Spleen (tissue), 11 donors: Measurements from ENCODE around the gene CHAF1B. TPM values are rescaled to one million over a fixed set of nuclear protein-coding genes. Genes with fewer than 3 reads are reported as not detected.
A peak's percentile ranks its signal among the peaks of the same experiment; 100 is the strongest.

ENCODE experiments used
- DNase-seq: peaks from one replicate; pipeline ENCODE4 v3.0.0-alpha.2; 2020
- H3K27ac ChIP-seq, 8 donors: fragments of 200-600 bp; sonication (generic) in 7 of 8; 1 replicate in 4 of 8; 2 replicates in 4 of 8; pipeline versions ENCODE4 v1.5.0 to v1.8.0; 2016 to 2021; ENCODE audit warnings: inconsistent platforms in 4 of 8, mild to moderate bottlenecking in 4 of 8, moderate library complexity in 1 of 8
- H3K27me3 ChIP-seq, 7 donors: fragments of 200-600 bp; sonication (generic) in 6 of 7; replicated peaks in 1 of 7; 1 replicate in 4 of 7; 2 replicates in 3 of 7; pipeline versions ENCODE4 v1.5.0 to v1.8.0; 2016 to 2021; ENCODE audit warnings: inconsistent platforms in 3 of 7, mild to moderate bottlenecking in 1 of 7
- H3K36me3 ChIP-seq, 6 donors: fragments of 200-600 bp; sonication (generic) in 5 of 6; 1 replicate in 4 of 6; 2 replicates in 2 of 6; pipeline versions ENCODE4 v1.5.0 to v1.8.0; 2016 to 2021; ENCODE audit warnings: inconsistent platforms in 2 of 6
- H3K4me1 ChIP-seq, 6 donors: fragments of 200-600 bp; sonication (generic) in 5 of 6; 1 replicate in 3 of 6; 2 replicates in 3 of 6; pipeline versions ENCODE4 v1.5.0 to v1.8.0; 2016 to 2021; ENCODE audit warnings: inconsistent platforms in 3 of 6
- H3K4me3 ChIP-seq, 8 donors: fragments of 200-600 bp; sonication (generic) in 7 of 8; 1 replicate in 4 of 8; 2 replicates in 4 of 8; pipeline versions ENCODE4 v1.5.0 to v1.8.0; 2016 to 2021; ENCODE audit warnings: inconsistent platforms in 4 of 8, mild to moderate bottlenecking in 4 of 8, moderate library complexity in 2 of 8
- H3K9me3 ChIP-seq, 8 donors: fragments of 200-600 bp; sonication (generic) in 7 of 8; 1 replicate in 4 of 8; 2 replicates in 4 of 8; pipeline versions ENCODE4 v1.5.0 to v1.8.0; 2016 to 2021; ENCODE audit warnings: inconsistent platforms in 4 of 8
- POLR2A ChIP-seq, 3 donors: fragments of 450-650 bp; IDR thresholded peaks; one replicate each; pipeline ENCODE4 v1.5.1; 2017; ENCODE audit warnings: antibody characterized with exemption in 3 of 3, mild to moderate bottlenecking in 1 of 3
- POLR2AphosphoS5 ChIP-seq, 3 donors: sonication (generic); formaldehyde crosslinking; IDR thresholded peaks; one replicate each; pipeline ENCODE4 v1.5.1; 2017; ENCODE audit warnings: antibody characterized with exemption in 3 of 3
- WGBS, 5 donors: extraction: QIAGEN DNeasy Blood & Tissue Kit in 3 of 5; methylation state at CpG; one replicate each; pipeline versions ENCODE4 v1.1.5 to v1.1.7; 2013 to 2018; 5-methylcytosine and 5-hydroxymethylcytosine counted together
- intact Hi-C: fragments of 100-400 bp; cut with DNase I; formaldehyde crosslinking; loops from one replicate; pipeline ENCODE4 v1.15.0; 2023; ENCODE audit warnings: low total_unique reads
- polyA plus RNA-seq, 3 donors: library from polyadenylated mRNA; stranded (reverse); fragments of 200-250 nt; gene quantifications; one replicate each; pipeline ENCODE4 v1.2.1, GENCODE V29; 2013
- total RNA-seq, 7 donors: library from RNA; depleted of rRNA in 3 of 7; stranded (reverse); fragments of >200 nt in 3 of 7; fragmentation: NEBNext Ultra II Directional in 4 of 7; extraction: Animal tissue kit (Norgen Biotek cat#: 25700) in 4 of 7; gene quantifications; one replicate each; pipeline versions ENCODE4 v1.1.0 to v1.2.1, GENCODE V29; 2016 to 2021
- TF ChIP-seq, protein P1 (sequence below), 11 experiments: fragments of 200-600 bp in 7 of 11; fragments of 450-650 bp in 4 of 11; sonication (generic) in 4 of 11; IDR thresholded peaks in 8 of 11; conservative IDR thresholded peaks in 3 of 11; 1 replicate in 7 of 11; 2 replicates in 4 of 11; pipeline versions ENCODE4 v1.4.0 to v1.8.0; 2016 to 2021; ENCODE audit warnings: antibody characterized with exemption in 11 of 11, inconsistent platforms in 4 of 11, mild to moderate bottlenecking in 1 of 11
- donor health status: healthy with polysubstance abuse.
- donor health status: DM: no; HTN: no; CAD: no; lungs with moderate emphysema.
- donor health status: DM: no; HTN: no; CAD: no.
- donor health status: Bipolar disorder and iron deficiency.
- donor health status: healthy.
- donor health status: DM: no; HTN: no; CAD: no.
- donor health status: DM: yes; HTN: yes; CAD: no.

The CHAF1B gene
- total and polyA plus RNA-seq, 10 donors: 0.51 to 3.7 (median 1.4) TPM

- TF ChIP-seq POLR2A (IDR thresholded peaks at IDR 0.05): no peak
- TF ChIP-seq POLR2AphosphoS5 (IDR thresholded peaks at IDR 0.05): no peak
- TF ChIP-seq, protein P1, sequence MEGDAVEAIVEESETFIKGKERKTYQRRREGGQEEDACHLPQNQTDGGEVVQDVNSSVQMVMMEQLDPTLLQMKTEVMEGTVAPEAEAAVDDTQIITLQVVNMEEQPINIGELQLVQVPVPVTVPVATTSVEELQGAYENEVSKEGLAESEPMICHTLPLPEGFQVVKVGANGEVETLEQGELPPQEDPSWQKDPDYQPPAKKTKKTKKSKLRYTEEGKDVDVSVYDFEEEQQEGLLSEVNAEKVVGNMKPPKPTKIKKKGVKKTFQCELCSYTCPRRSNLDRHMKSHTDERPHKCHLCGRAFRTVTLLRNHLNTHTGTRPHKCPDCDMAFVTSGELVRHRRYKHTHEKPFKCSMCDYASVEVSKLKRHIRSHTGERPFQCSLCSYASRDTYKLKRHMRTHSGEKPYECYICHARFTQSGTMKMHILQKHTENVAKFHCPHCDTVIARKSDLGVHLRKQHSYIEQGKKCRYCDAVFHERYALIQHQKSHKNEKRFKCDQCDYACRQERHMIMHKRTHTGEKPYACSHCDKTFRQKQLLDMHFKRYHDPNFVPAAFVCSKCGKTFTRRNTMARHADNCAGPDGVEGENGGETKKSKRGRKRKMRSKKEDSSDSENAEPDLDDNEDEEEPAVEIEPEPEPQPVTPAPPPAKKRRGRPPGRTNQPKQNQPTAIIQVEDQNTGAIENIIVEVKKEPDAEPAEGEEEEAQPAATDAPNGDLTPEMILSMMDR (IDR thresholded peaks at IDR 0.05 in 8 of 11, conservative IDR thresholded peaks at IDR 0.05 in 3 of 11): peak in 8 of 11 experiments; percentile 25 to 66 (median 49)
- H3K27ac ChIP-seq: no peak overlapping the region
- H3K27me3 ChIP-seq: no peaks in the 10 kb centered on the region
- WGBS, 5 donors: 67 to 72% (median 69%) methylated on average over 27 to 28 of the region's 28 CpGs
- H3K9me3 ChIP-seq: no peaks in the 10 kb centered on the region
- intact Hi-C loops: no loop called here
- H3K4me1 ChIP-seq: peaks cover 0 to 9% (median 3%) of the 10 kb centered on the region in 6 donors
- no peak overlapping the region for H3K4me3 ChIP-seq
- no peak for DNase-seq
- peaks cover 0 to 9% (median 0%) of the 10 kb centered on the region in 6 donors for H3K36me3 ChIP-seq
These were observed 37.3 kb downstream of the CHAF1B start for GRCh38 chr21:36422279-36423098.

GRCh38 chr21:36423771-36424433 lies 38.7 kb downstream of the CHAF1B start:
- H3K4me3 ChIP-seq: no peak overlapping the region
- DNase-seq: no peak
- no peaks in the 10 kb centered on the region for H3K9me3 ChIP-seq
- TF ChIP-seq POLR2AphosphoS5 (IDR thresholded peaks at IDR 0.05) (no peak), POLR2A (IDR thresholded peaks at IDR 0.05) (no peak)
- no peaks in the 10 kb centered on the region for H3K36me3 ChIP-seq
- WGBS, 5 donors: 62 to 75% (median 68%) methylated on average over 12 of the region's 12 CpGs
- intact Hi-C loops: no loop called here
- H3K4me1 ChIP-seq: peaks cover 0 to 13% (median 7%) of the 10 kb centered on the region in 6 donors
- H3K27me3 ChIP-seq: no peaks in the 10 kb centered on the region
- no peak overlapping the region for H3K27ac ChIP-seq

GRCh38 chr21:36424592-36424991 lies 39.4 kb downstream of the CHAF1B start:
- peaks cover 0 to 20% (median 12%) of the 10 kb centered on the region in 6 donors for H3K4me1 ChIP-seq
- intact Hi-C loops: no loop called here
- H3K27me3 ChIP-seq: peaks cover 0 to 5% (median 0%) of the 10 kb centered on the region in 7 donors
- H3K36me3 ChIP-seq: no peaks in the 10 kb centered on the region
- DNase-seq: no peak
- 91 to 96% (median 93%) methylated on average over 8 of the region's 8 CpGs for WGBS, 5 donors
- no peaks in the 10 kb centered on the region for H3K9me3 ChIP-seq
- no peak overlapping the region for H3K27ac ChIP-seq
- TF ChIP-seq POLR2AphosphoS5 (IDR thresholded peaks at IDR 0.05): no peak
- TF ChIP-seq, protein P1 (IDR thresholded peaks at IDR 0.05 in 8 of 11, conservative IDR thresholded peaks at IDR 0.05 in 3 of 11): no peak
- no peak for TF ChIP-seq POLR2A (IDR thresholded peaks at IDR 0.05)
- H3K4me3 ChIP-seq: no peak overlapping the region

DNA sequence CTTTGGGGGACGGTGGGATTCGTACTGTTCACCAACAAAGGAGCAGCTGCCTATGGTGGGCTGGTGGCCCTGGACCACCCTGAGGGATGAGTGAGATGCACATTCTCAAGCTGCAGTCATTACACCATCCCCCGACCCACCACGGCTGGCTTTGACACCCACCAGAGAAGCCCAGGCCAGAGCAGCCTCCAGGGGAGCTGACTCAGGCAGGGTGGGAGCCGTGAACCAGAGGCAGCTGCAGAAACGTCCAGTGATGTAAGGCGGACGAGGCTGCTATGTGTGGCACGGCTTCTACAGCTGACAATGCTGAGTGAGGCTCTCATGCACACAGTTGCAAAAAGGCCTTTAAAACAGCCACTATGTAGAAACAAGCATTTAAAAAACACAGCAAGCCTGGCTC lies 40.1 kb downstream of the CHAF1B start:
- no peak for TF ChIP-seq POLR2A (IDR thresholded peaks at IDR 0.05)
- TF ChIP-seq POLR2AphosphoS5 (IDR thresholded peaks at IDR 0.05): no peak
- TF ChIP-seq, protein P1 (IDR thresholded peaks at IDR 0.05 in 8 of 11, conservative IDR thresholded peaks at IDR 0.05 in 3 of 11): no peak
- intact Hi-C loops: no loop called here
- 84 to 96% (median 90%) methylated on average over 9 of the region's 9 CpGs for WGBS, 5 donors
- H3K27me3 ChIP-seq: peaks cover 0 to 12% (median 0%) of the 10 kb centered on the region in 7 donors
- no peak overlapping the region for H3K27ac ChIP-seq
- DNase-seq: no peak
- peaks cover 0 to 20% (median 14%) of the 10 kb centered on the region in 6 donors for H3K4me1 ChIP-seq
- H3K36me3 ChIP-seq: no peaks in the 10 kb centered on the region
- H3K4me3 ChIP-seq: no peak overlapping the region
- H3K9me3 ChIP-seq: no peaks in the 10 kb centered on the region
